Progenitor cell of endocrine pancreas (in vitro differentiated cells): ENCODE data around the gene PHKA1. TPM values are rescaled to one million over a fixed set of nuclear protein-coding genes. Genes with fewer than 3 reads are reported as not detected.

Experiments used
- DNase-seq: peaks from one replicate; pipeline ENCODE4 v3.0.0; 2021; ENCODE audit warnings: low spot score; ENCODE audit not compliant: unreplicated experiment
- H3K27ac Mint-ChIP-seq: 2 replicates; pipeline ENCODE4 v1.8.0; 2021; ENCODE audit warnings: mild to moderate bottlenecking, moderate library complexity, mixed read lengths
- H3K27me3 Mint-ChIP-seq: 2 replicates; pipeline ENCODE4 v1.8.0; 2021; ENCODE audit warnings: mixed read lengths
- H3K36me3 Mint-ChIP-seq: 2 replicates; pipeline ENCODE4 v1.8.0; 2022; ENCODE audit warnings: mixed read lengths; ENCODE audit not compliant: insufficient read depth
- H3K4me1 Mint-ChIP-seq: 2 replicates; pipeline ENCODE4 v1.8.0; 2021; ENCODE audit warnings: low read depth, mixed read lengths
- H3K4me3 Mint-ChIP-seq: 2 replicates; pipeline ENCODE4 v1.8.0; 2021; ENCODE audit warnings: low read depth, mild to moderate bottlenecking, moderate library complexity, mixed read lengths
- H3K9me3 Mint-ChIP-seq: 2 replicates; pipeline ENCODE4 v1.8.0; 2021; ENCODE audit warnings: low read depth, mixed read lengths
- total RNA-seq: library from RNA; stranded (reverse); gene quantifications from 2 replicates; pipeline ENCODE4 v1.2.1, GENCODE V29; 2021
- TF ChIP-seq, protein P1 (sequence below): fragments of 200-600 bp; sonication (generic); IDR thresholded peaks from one replicate; pipeline ENCODE4 v1.5.0; 2021; ENCODE audit warnings: antibody characterized with exemption, mild to moderate bottlenecking; ENCODE audit not compliant: unreplicated experiment

PHKA1 gene
- total RNA-seq, 1 donor from 2014 or later = 11.8 TPM

DNA sequence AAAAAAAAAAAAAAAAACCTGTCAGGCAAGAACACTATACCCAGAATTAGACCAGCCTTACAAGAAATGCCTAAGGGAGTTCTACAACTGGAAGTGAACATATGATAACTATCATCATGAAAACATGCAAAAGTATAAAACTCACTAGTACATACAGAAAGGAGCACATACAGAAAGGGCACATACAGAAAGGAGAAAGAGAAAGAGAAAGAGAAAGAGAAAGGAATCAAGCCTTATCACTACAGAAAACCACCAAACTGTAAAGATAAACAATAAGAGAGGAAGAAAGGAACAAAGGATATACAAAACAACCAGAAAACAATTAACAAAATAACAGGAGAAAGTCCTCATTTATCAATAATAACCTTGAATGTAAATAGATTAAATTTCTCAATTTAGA, 50.4 kb downstream of the PHKA1 start:
- Mint-ChIP-seq H3K27me3 (no peaks in the 10 kb centered on the region), H3K36me3 (peaks cover 1% of the 10 kb centered on the region), H3K4me3 (no peak overlapping the region), H3K9me3 (peaks cover 19% of the 10 kb centered on the region), H3K27ac (no peak overlapping the region), H3K4me1 (no peaks in the 10 kb centered on the region)
- DNase-seq = no peak
- TF ChIP-seq, protein P1, sequence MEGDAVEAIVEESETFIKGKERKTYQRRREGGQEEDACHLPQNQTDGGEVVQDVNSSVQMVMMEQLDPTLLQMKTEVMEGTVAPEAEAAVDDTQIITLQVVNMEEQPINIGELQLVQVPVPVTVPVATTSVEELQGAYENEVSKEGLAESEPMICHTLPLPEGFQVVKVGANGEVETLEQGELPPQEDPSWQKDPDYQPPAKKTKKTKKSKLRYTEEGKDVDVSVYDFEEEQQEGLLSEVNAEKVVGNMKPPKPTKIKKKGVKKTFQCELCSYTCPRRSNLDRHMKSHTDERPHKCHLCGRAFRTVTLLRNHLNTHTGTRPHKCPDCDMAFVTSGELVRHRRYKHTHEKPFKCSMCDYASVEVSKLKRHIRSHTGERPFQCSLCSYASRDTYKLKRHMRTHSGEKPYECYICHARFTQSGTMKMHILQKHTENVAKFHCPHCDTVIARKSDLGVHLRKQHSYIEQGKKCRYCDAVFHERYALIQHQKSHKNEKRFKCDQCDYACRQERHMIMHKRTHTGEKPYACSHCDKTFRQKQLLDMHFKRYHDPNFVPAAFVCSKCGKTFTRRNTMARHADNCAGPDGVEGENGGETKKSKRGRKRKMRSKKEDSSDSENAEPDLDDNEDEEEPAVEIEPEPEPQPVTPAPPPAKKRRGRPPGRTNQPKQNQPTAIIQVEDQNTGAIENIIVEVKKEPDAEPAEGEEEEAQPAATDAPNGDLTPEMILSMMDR = no peak

DNA sequence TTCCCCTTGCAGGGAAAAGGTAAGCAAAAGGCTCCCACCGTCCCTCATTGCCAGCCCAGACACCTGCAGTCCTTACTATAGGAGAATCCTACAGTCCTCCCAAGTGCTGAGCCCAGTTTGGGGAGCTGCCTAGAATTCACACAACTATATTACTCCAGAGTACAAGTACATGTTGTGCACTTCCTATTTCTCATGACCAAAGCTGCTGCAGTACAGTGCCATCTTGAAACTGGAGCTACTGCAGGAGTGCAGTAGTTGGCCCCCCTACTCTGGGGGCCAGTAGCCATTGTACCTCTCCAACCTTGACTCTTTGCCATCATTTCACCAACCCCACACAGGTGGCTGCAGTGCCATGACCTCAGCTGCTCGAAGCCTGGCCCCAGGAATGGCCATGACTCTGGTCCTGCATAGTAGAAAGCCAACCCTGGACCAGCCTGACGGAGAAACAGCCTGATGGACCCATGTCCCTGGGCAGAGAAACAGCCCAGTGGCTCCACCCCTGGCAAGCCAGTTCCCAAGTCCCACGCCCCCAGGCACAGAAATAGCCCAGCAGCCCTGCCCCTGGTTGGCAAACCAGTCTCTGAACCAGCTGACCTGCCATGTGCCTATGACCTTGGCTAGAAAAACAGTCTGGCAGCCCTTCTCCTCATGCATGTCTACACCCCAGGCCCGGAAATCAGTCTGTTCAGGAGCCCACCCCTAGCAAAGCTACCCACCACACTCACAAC, 51.9 kb downstream of the PHKA1 start:
- H3K9me3 Mint-ChIP-seq = peaks cover 19% of the 10 kb centered on the region
- TF ChIP-seq, protein P1 = no peak
- H3K27me3 Mint-ChIP-seq = no peaks in the 10 kb centered on the region
- H3K36me3 Mint-ChIP-seq = peaks cover 3% of the 10 kb centered on the region
- H3K27ac Mint-ChIP-seq = no peak overlapping the region
- H3K4me3 Mint-ChIP-seq = no peak overlapping the region
- DNase-seq = no peak
- H3K4me1 Mint-ChIP-seq = no peaks in the 10 kb centered on the region

DNA sequence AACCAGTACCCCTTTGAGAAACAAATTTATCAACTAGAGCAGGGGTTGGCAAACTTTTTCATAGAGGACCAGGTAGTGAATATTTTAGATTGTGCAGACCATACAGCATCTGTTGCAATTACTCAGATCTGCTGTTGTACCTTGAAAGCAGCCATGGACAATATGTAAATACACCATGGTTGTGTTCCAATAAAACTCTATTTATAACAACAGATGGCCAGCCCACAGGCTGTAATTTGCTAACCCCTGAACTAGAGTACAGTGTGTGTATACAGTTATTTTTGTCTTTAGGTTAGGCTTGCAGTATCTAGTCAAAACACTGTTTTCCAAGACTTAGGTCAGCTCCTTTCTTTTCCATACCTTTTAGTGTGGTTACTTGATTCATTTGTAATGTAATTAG, 54.4 kb downstream of the PHKA1 start:
- TF ChIP-seq, protein P1 = no peak
- Mint-ChIP-seq H3K27me3 (no peaks in the 10 kb centered on the region), H3K27ac (no peak overlapping the region), H3K36me3 (peaks cover 7% of the 10 kb centered on the region), H3K4me3 (no peak overlapping the region), H3K4me1 (no peaks in the 10 kb centered on the region), H3K9me3 (peaks cover 20% of the 10 kb centered on the region)
- no peak for DNase-seq

DNA sequence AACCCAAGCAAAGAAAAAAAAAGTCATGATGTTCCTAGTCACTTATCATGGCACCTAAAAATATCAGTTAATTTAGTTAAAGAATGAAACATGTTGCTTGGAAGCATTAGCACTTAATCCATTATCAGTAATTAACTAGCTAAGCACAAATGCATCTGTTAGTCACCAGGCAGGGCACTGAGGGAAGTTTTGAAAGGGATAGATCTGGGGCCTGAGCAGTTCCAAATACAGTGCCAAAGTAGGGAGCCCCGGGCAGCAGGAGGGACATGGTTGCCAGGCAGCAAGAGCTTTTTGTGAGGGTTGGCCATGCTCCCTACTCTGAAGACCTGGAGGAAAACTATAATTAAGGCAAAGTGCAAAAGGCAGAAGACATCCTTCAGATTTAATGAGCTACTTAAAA, 62.0 kb downstream of the PHKA1 start:
- Mint-ChIP-seq H3K27ac (no peak overlapping the region), H3K4me1 (no peaks in the 10 kb centered on the region), H3K4me3 (no peak overlapping the region), H3K9me3 (peaks cover 9% of the 10 kb centered on the region), H3K36me3 (peaks cover 10% of the 10 kb centered on the region), H3K27me3 (no peaks in the 10 kb centered on the region)
- DNase-seq = no peak
- TF ChIP-seq, protein P1 = no peak

DNA sequence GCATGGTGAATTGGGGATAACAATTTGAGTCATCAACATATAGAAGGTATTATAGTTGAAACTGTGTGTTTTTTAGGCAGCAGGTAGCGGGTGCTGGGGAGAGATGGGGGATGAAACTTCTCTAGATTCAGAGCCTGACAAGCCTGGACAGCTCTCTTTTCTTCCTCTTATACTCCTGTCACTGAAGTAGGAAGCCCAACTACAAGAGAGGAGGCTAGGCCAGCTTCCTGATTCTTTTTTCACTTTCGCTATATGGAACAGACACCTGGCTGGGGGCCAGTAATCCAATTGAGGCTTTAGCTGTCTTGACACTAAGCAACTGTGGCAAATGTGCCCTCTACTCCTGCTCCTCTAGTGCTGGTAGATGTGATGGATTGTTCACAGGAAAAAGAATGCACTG, 69.2 kb downstream of the PHKA1 start:
- Mint-ChIP-seq H3K4me3 (no peak overlapping the region), H3K36me3 (peaks cover 1% of the 10 kb centered on the region), H3K4me1 (no peaks in the 10 kb centered on the region), H3K27ac (no peak overlapping the region), H3K9me3 (peaks cover 8% of the 10 kb centered on the region), H3K27me3 (no peaks in the 10 kb centered on the region)
- no peak for DNase-seq
- TF ChIP-seq, protein P1 = no peak
